Posterior cingulate gyrus (tissue), 11 donors: ENCODE results near the gene RET.

Source experiments
- DNase-seq, 10 donors: peaks; one replicate each; pipeline versions ENCODE4 v3.0.0 to v3.0.0-alpha.2; 2020 to 2021; ENCODE audit warnings: mixed read lengths in 3 of 10
- intact Hi-C: fragments of 100-400 bp; cut with DNase I; formaldehyde crosslinking; loops from one replicate; pipeline ENCODE4 v1.15.1; 2023

The RET gene

DNA sequence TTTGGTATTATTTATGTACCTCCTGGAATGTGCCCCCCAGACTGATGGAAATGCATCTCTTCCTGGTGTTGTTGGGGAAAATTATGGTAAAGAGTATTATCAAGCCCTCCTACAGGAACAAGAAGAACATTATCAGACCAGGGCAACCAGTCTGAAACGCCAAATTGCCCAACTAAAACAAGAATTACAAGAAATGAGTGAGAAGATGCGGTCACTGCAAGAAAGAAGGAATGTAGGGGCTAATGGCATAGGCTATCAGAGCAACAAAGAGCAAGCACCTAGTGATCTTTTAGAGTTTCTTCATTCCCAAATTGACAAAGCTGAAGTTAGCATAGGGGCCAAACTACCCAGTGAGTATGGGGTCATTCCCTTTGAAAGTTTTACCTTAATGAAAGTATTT lies 78.4 kb downstream of the RET start:
- DNase-seq = no peak
- intact Hi-C loops = no loop called here

DNA sequence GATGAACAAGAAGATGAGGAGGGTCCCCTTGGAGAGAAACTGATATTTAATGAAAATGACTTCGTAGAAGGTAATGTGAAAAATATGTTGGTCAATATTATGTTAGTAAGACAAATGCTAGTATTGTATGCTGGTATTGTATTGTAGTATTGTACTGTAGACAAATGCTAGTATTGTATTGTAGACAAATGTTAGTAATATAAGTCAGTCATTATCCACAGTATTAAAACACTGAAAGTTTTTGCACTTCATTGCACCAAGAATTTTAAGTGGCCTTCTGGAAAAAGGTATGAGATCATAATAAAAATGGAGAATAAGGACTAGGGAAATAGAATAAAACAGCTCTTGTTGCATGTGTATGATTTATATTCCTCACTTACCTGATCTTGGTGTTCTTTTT lies 78.9 kb downstream of the RET start:
- intact Hi-C loops = no loop called here

DNA sequence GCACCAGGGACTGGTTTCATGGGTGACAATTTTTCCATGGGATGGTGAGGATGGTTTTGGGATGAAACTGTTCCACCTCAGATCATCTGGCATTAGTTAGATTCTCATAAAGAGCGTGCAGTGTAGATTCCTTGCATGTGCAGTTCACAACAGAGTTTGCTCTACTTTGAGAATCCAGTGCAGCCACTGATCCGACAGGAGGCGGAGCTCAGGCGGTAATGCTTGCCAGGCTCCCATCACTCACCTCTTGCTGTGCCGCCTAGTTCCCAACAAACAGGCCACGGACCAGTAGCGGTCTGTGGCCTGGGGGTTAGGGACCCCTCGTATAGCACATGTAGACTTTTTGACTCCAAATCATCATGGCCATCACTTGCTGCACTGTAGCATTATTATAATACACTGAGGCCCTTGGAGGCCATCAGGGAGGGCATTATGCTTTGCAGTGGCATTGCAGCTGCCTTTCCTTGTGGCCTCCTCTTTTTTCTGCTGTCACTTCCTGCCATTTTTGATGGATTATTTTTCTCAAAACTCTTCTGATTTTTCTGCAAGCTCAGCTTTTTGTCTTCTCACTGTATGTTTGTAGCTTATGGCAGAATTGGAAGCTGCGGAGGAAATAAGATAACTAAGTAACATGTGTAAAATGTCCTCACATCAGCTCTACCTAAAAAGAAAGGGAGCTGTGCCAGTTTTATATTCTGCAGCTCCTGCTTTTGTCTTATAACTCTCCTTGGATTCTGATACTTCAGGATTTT lies 79.9 kb downstream of the RET start:
- DNase-seq = peak in 1 of 10 donors; percentile 86
- intact Hi-C loops = no loop called here

More for the DNA sequence above, 78.9 kb downstream of the RET start:
- no peak for DNase-seq

DNA sequence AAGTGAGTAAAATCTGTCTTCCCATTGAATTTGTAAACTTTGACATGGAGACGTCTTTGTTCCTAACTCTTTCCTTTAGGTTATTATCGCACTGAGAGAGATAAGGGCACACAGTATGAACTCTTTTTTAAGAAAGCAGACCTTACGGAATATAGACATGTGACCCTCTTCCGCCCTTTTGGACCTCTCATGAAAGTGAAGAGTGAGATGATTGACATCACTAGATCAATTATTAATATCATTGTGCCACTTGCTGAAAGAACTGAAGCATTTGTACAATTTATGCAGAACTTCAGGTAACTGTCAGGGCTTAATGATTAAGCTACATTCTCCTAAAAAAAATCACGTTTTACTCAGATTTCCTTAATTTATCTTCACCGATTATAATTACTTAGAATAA lies 81.8 kb downstream of the RET start:
- intact Hi-C loops = no loop called here
- no peak for DNase-seq

DNA sequence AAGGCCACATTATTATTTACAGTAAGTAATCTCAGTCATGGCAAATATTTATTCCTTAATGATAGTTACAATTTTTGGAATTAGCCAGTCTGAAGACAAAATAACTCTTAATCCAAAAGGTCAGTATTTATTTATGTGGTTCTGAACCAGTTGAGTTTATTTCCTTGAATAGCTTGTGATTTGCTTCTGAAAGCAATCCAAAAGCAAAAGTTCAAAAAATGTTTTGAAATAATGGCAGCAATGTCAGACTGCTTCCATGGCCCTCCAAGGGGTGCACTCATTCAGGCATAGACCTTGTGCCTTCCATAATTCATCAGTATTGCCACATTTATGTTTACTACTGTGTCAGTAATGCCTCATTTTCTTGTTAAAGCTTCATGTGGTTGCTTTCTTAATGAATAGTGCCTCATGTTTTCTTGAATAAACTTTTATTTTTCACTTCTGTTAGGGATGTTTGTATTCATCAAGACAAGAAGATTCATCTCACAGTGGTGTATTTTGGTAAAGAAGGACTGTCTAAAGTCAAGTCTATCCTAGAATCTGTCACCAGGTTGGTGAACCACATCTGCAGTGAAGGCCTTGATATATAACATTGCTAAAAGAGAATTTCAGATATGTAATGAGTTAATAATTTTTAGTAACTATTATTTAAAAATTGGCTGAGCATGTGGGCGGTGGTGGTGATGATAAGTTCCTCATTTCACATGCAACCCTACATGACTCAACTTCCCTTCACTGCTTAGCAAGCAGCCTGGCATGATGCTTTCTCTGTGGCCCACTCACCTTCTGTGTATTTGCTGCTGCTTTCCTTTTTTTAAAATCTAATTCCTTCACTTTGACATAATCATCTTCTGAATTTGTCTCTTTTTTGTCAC lies 83.4 kb downstream of the RET start:
- intact Hi-C loops = no loop called here
- DNase-seq = no peak

DNA sequence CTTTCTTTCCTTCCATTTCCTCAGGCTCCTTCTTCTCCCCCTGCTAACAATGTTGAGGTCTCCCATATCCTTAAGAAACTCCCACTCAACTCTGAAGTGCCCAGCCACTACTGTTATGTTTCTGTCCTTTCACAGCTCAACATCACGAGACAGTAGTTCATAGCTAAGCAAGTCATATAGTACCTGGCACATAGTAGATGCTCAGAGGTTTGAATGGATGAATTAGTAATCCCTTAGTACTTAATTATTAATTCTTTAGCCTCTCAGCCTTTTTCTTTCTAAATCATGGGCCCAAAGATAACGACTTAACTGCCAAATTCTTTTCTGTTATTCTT lies 84.0 kb downstream of the RET start:
- DNase-seq = no peak
- intact Hi-C loops = no loop called here

DNA sequence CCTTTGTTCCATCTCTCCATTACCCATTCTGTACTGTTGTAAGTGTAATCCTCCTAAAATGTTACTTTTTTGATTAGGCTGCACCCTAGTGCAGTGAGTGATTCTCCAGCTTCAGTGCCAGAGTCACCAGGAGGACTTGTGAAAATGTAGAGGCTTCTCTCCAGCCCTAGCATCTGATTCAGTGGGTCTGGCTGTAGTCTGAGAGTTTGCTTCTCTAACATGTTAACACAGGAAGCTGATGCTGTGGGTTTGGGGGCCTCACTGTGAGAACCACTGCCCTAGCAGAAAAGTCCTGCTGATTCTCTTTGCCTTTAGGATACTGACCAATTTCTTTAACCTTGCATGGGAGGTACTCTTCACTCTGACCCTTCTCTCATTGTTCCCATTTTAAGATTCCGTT lies 85.7 kb downstream of the RET start:
- intact Hi-C loops = no loop called here
- DNase-seq = no peak

DNA sequence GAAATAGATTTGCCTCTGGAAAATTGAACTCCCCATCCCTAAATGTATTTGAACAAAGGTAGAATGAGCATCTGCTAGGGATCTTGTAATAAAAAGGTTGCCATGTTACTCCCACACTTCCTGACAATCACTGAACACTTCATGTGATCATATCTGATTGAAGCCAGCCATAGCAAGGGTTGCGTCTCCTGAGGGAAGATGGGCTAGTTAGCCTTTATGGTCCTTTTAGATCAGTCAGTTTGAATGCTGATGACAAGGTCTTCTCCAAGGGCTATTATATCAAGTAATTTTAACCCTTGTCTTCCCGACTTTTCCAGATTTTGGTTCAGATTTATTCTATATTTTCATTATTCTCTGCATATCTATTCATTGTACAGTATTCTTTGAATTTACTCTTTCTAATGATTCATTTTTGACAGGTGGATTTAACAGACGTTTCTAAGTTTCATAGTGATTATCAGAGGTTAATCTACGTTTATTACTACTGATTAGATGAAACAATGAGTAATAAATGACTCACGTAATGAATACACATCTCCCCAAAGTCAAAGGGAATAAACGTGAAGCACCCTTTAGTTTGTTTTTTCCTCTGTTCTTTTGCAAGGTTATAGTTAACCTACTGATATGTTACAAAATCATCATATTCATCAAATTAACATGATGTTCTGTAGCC lies 89.5 kb downstream of the RET start:
- no peak for DNase-seq
- intact Hi-C loops = no loop called here

DNA sequence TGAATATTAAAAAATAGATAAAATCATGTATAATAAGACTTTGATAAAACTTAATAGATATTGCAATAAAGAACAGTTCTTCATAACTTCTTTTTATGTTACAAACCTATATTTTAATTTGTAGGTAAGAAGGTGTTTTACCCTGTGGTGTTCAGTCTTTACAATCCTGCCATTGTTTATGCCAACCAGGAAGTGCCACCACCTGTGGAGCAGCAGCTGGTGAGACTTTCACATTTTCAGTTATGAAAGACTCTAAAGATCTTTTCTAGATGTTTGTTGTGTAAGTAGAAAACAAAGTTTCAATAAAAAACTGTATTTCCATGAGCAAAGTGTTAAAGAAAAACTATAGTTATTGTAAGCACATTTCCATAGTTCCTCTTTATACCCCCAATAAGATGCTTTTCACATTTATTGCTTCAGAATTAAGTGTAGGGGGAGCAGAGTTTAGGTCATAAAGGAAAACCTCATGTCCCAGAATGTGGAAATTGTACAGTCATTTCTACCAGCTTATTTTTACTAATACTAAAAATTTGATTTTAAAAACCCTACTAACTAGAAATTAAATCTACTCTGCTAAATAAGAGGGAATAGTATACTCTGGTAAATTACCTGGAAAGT lies 90.1 kb downstream of the RET start:
- intact Hi-C loops = no loop called here
- DNase-seq = no peak

DNA sequence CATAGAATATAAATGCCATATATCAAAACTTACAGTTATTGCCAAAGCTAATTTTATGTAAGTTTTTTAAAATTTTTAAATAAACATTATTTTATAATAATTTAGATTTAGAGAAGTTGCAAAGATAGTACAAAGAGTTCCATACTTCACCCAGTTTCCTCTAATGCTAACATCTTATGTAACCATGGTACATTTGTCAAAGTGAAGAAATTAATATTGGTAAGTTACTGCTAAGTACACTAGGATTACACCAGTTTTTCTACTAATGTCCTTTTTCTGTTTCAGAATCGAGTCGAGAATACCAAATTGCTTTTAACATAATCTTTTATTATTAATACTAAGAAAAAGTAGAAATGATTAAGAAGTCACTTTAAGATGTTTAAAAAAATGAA lies 90.6 kb downstream of the RET start:
- intact Hi-C loops = no loop called here
- DNase-seq = no peak

DNA sequence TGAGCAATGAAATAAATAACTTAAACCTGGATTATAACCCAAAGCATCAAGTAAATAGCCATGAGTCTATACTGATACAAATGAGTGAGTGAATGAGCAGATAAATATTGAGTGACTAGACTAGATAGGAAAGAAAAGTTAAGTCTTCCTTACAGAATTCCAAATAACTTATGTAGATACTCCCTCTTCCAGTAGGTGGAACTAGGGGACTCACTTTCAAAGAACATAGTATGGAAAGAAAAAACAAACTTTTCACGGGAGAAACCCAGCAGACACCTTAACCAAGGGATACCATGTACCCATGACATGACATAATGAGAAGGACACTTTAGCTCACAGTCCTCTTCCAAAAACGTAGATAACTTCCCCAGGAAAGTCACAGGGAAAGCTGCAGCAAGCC lies 93.6 kb downstream of the RET start:
- DNase-seq = no peak
- intact Hi-C loops = no loop called here

DNA sequence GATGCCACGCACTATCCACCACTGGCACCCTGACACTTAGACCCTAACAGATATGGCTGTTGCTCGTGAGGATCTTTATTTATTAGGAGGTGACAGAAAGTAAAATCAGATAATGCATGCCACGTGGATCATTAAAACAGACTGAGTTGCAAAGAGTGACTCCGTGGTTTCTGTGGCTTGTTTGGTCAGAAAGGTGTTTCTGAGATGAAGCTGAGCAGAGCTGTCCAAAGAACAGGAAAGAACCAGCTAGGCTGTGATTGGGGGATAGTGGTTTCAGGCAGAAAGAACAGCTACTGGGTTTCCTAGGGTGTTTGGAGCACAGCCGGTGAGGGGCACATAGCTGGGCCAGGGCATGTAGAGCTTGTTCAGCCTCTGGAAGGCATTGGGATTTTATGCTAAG lies 95.8 kb downstream of the RET start:
- intact Hi-C loops = no loop called here
- DNase-seq = no peak

DNA sequence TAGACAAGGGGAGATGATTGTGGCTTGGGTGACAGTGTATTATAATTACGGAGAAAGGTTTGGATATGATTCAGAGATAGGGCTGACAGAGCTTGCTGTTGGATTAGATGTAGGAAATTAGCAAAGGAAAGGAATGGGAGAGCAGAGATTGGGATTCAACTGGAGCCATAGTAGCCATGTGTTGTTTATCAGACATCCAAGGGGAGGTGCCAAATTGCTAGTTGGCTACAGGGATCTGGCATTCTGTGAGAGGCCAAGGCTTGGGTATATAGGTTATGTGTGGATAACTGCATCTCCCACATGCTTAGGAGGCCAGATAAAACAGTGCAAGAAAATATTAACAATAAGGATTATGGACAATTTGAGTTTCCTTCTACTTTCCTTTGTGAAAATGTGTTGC lies 96.3 kb downstream of the RET start:
- intact Hi-C loops = no loop called here
- DNase-seq = no peak

DNA sequence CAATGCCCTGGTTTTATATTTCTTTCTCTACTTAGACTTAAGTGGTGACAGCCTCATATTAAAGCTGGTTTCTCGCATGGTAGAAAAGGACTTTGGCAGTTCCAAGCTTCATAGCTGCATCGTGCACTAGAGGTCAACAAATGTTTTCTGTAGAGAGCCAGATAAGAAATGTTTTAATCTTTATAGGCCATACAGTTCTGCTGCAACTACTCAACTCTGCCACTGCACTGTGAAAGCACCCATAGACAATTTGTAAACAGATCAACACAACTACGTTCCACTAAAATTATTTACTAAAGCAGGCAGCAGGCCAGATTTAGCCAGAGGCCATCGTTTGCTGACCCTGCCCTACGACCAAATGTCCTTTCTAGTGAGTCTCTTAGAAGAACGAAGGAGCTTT lies 98.1 kb downstream of the RET start:
- no peak for DNase-seq
- intact Hi-C loops = no loop called here

DNA sequence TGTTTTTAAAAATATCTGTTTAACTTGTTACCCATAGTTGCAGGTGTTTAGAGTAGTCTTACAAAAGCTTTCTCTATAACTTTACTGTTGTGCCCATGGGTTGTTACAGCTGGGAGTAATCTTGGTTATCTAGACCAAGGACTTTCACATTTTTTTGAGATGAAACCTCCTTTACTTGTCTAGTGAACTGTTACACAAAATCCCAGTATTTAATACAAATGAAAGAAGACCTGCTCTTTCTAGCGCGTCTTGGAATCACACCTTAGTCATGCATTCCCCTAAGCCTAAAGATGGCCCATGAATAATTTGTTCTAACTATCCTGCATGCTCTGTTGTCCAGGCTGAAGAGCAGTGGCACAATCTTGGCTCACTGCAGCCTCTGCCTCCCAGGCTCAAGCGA lies 99.4 kb downstream of the RET start:
- no peak for DNase-seq
- intact Hi-C loops = no loop called here

DNA sequence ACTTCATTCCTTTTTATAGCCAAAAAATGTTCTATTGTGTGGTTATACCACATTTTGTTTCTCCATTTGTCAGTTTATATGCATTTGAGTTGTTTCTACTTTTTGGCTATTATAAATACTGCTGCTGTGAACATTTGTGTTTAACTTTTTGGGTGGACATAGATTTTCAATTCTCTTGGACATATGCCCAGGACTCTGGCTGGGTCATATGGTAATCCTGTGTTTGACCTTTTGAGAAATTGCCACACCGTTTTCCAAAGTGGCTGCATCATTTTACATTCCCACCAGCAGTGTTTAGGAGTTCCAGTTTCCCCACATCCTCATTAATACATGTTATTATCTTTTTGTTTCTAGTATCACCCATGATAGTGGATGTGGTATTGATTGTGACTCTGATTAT lies 100.7 kb downstream of the RET start:
- intact Hi-C loops = no loop called here
- DNase-seq = no peak
